Esophagus (tissue), 2 donors: Measurements from ENCODE around the gene GPA33. TPM values are rescaled to one million over a fixed set of nuclear protein-coding genes. Genes with fewer than 3 reads are reported as not detected.

Experiments used
- H3K27ac ChIP-seq, 2 donors: one replicate each; pipeline ENCODE4 v1.5.1; 2013; ENCODE audit warnings: low read depth in 2 of 2, mild to moderate bottlenecking in 2 of 2, inconsistent platforms in 1 of 2, low read length in 1 of 2, moderate library complexity in 1 of 2
- H3K27me3 ChIP-seq, 2 donors: one replicate each; pipeline ENCODE4 v1.6.1; 2013; ENCODE audit warnings: low read length in 2 of 2, control low read depth in 1 of 2, mild to moderate bottlenecking in 1 of 2; ENCODE audit not compliant: insufficient read depth in 2 of 2, control insufficient read depth in 1 of 2
- H3K36me3 ChIP-seq, 2 donors: one replicate each; pipeline ENCODE4 v1.6.1; 2013; ENCODE audit warnings: low read length in 1 of 2; ENCODE audit not compliant: control insufficient read depth in 2 of 2, insufficient read depth in 2 of 2
- H3K4me1 ChIP-seq, 2 donors: one replicate each; pipeline ENCODE4 v1.6.1; 2013; ENCODE audit warnings: low read length in 1 of 2; ENCODE audit not compliant: control insufficient read depth in 2 of 2, insufficient read depth in 2 of 2
- H3K4me3 ChIP-seq, 2 donors: one replicate each; pipeline ENCODE4 v1.5.1; 2013; ENCODE audit warnings: low read length in 2 of 2, mild to moderate bottlenecking in 2 of 2, low read depth in 1 of 2, moderate library complexity in 1 of 2
- H3K9me3 ChIP-seq, 2 donors: one replicate each; pipeline ENCODE4 v1.6.1; 2013; ENCODE audit warnings: mild to moderate bottlenecking in 2 of 2, low read depth in 1 of 2, low read length in 1 of 2, moderate library complexity in 1 of 2; ENCODE audit not compliant: control insufficient read depth in 2 of 2, insufficient read depth in 1 of 2
- WGBS, 2 donors: extraction: QIAGEN DNeasy Blood & Tissue Kit; methylation state at CpG; one replicate each; pipeline ENCODE4 v1.1.7; 2013; 5-methylcytosine and 5-hydroxymethylcytosine counted together
- polyA plus RNA-seq, 2 donors: library from polyadenylated mRNA; stranded (reverse); fragments of 200-250 nt; gene quantifications; one replicate each; pipeline ENCODE4 v1.2.3, GENCODE V29; 2013
- donor health status: healthy with polysubstance abuse.
- donor health status: Bipolar disorder and iron deficiency.

GPA33 gene
- polyA plus RNA-seq, 2 donors: 0.04 to 0.08 TPM

- no peaks in the 10 kb centered on the region for H3K9me3 ChIP-seq
- H3K27ac ChIP-seq: no peak overlapping the region
- H3K4me1 ChIP-seq: peaks cover 0 to 7% of the 10 kb centered on the region in 2 donors
- H3K4me3 ChIP-seq: peak overlapping the region; percentile 46 to 53
- no peaks in the 10 kb centered on the region for H3K27me3 ChIP-seq
- H3K36me3 ChIP-seq: no peaks in the 10 kb centered on the region
- 50 to 59% methylated on average over 13 of the region's 13 CpGs for WGBS, 2 donors
Measured at GRCh38 chr1:167120899-167121298, 30.7 kb upstream of the GPA33 start.

- 95 to 97% methylated on average over 3 of the region's 3 CpGs for WGBS, 2 donors
- no peaks in the 10 kb centered on the region for H3K9me3 ChIP-seq
Measured at GRCh38 chr1:167119696-167120095, 29.5 kb upstream of the GPA33 start.

GRCh38 chr1:167118188-167118587 is 28.0 kb upstream of the GPA33 start:
- 86 to 92% methylated on average over 5 of the region's 5 CpGs for WGBS, 2 donors
- Histone ChIP-seq H3K4me3 (no peak overlapping the region), H3K27ac (no peak overlapping the region), H3K36me3 (no peaks in the 10 kb centered on the region), H3K4me1 (peaks cover 0 to 7% of the 10 kb centered on the region in 2 donors), H3K9me3 (no peaks in the 10 kb centered on the region), H3K27me3 (no peaks in the 10 kb centered on the region)

More at GRCh38 chr1:167119696-167120095, 29.5 kb upstream of the GPA33 start:
- Histone ChIP-seq H3K36me3 (no peaks in the 10 kb centered on the region), H3K27me3 (no peaks in the 10 kb centered on the region), H3K4me3 (no peak overlapping the region), H3K27ac (no peak overlapping the region), H3K4me1 (peaks cover 0 to 7% of the 10 kb centered on the region in 2 donors)

GRCh38 chr1:167117225-167117624 is 27.0 kb upstream of the GPA33 start:
- Histone ChIP-seq H3K27ac (no peak overlapping the region), H3K36me3 (no peaks in the 10 kb centered on the region), H3K27me3 (no peaks in the 10 kb centered on the region), H3K4me3 (no peak overlapping the region), H3K4me1 (peaks cover 0 to 7% of the 10 kb centered on the region in 2 donors), H3K9me3 (no peaks in the 10 kb centered on the region)
- 95 to 98% methylated on average over 9 of the region's 9 CpGs for WGBS, 2 donors

GRCh38 chr1:167116174-167116573 is 26.0 kb upstream of the GPA33 start:
- H3K36me3 ChIP-seq: no peaks in the 10 kb centered on the region
- no peaks in the 10 kb centered on the region for H3K9me3 ChIP-seq
- peaks cover 0 to under 1% of the 10 kb centered on the region in 2 donors for H3K4me1 ChIP-seq
- H3K27me3 ChIP-seq: no peaks in the 10 kb centered on the region
- H3K4me3 ChIP-seq: no peak overlapping the region
- WGBS, 2 donors: 47 to 55% methylated on average over 1 of the region's 1 CpG
- no peak overlapping the region for H3K27ac ChIP-seq

GRCh38 chr1:167115655-167116054 is 25.5 kb upstream of the GPA33 start:
- Histone ChIP-seq H3K36me3 (no peaks in the 10 kb centered on the region), H3K9me3 (no peaks in the 10 kb centered on the region), H3K27me3 (no peaks in the 10 kb centered on the region), H3K27ac (no peak overlapping the region), H3K4me1 (no peaks in the 10 kb centered on the region), H3K4me3 (no peak overlapping the region)
- 56 to 67% methylated on average over 5 of the region's 5 CpGs for WGBS, 2 donors

GRCh38 chr1:167114725-167115124 is 24.5 kb upstream of the GPA33 start:
- H3K9me3 ChIP-seq: no peaks in the 10 kb centered on the region
- H3K27me3 ChIP-seq: no peaks in the 10 kb centered on the region
- H3K4me1 ChIP-seq: no peaks in the 10 kb centered on the region
- H3K27ac ChIP-seq: no peak overlapping the region
- no peak overlapping the region for H3K4me3 ChIP-seq
- no peaks in the 10 kb centered on the region for H3K36me3 ChIP-seq

GRCh38 chr1:167111868-167112709 is 21.9 kb upstream of the GPA33 start:
- no peaks in the 10 kb centered on the region for H3K9me3 ChIP-seq
- no peak overlapping the region for H3K4me3 ChIP-seq
- 70 to 72% methylated on average over 4 of the region's 4 CpGs for WGBS, 2 donors
- no peak overlapping the region for H3K27ac ChIP-seq
- H3K4me1 ChIP-seq: peaks cover 0 to 5% of the 10 kb centered on the region in 2 donors
- H3K36me3 ChIP-seq: no peaks in the 10 kb centered on the region
- no peaks in the 10 kb centered on the region for H3K27me3 ChIP-seq

GRCh38 chr1:167110586-167110985 is 20.4 kb upstream of the GPA33 start:
- Histone ChIP-seq H3K9me3 (no peaks in the 10 kb centered on the region), H3K4me3 (no peak overlapping the region), H3K4me1 (peaks cover 0 to 5% of the 10 kb centered on the region in 2 donors), H3K27ac (no peak overlapping the region), H3K36me3 (no peaks in the 10 kb centered on the region), H3K27me3 (no peaks in the 10 kb centered on the region)
- 78 to 83% methylated on average over 3 of the region's 3 CpGs for WGBS, 2 donors

- Histone ChIP-seq H3K36me3 (no peaks in the 10 kb centered on the region), H3K9me3 (no peaks in the 10 kb centered on the region), H3K27me3 (no peaks in the 10 kb centered on the region), H3K4me1 (peaks cover 0 to 5% of the 10 kb centered on the region in 2 donors), H3K4me3 (no peak overlapping the region), H3K27ac (no peak overlapping the region)
- WGBS, 2 donors: 35 to 41% methylated on average over 2 of the region's 2 CpGs
Measured at GRCh38 chr1:167109125-167109524, 18.9 kb upstream of the GPA33 start.
